ENCODE measurements around the gene NDUFS8.
A peak's percentile ranks its signal among the peaks of the same experiment; 100 is the strongest.
"Not testable (repeated sequence)": the region's sequence is repeated elsewhere in the genome, so short reads cannot be mapped to it uniquely, and the experiment has no call there.

NDUFS8 gene

DNA sequence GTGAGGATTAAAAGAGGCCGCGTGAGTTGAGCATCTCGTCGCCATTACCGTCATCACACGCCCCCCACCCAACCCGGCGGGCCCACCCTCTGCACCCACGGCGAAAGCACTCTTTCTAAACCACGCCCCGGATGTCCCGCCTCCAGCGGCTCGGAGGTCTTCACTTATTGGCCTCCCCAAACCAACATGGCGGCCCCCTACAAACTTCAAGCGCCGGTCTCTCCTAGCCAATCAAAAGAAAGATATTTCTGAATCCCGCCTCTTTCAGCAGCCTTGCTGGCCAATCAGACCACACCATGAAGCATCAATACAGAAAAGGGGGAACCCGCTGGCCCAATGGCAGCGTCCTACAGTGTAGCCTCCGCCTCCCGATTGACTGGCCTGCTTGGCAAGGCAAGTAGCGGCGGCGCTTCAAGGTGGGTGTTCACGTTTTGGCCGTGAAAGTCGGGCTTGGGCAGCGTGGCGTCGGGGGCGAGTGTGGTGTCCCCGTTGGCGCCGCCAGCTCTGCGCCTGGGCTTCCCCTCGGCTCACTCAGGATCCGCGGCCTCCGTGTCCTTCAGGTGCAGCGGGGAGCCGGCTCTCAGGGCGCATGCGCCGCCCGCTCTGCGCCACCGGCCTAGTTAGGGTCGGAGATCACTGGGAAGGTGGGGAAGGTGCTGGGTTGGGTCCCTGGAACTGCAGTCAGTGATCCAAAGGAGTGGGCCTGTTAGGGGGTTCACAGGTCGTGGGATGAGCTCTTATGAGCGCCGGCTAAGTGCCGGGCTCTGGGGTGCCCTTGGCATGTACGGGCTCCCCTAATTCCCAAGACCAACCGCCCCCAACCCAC, at the start of gene NDUFS8:
Gene NDUFS8 (plus strand): TSS at position 364 of the 826 bp plus-strand sequence. CDS start 1,471 bp downstream, outside the sequence.
- peak; percentile 97 to 99 for DNase-seq

DNA sequence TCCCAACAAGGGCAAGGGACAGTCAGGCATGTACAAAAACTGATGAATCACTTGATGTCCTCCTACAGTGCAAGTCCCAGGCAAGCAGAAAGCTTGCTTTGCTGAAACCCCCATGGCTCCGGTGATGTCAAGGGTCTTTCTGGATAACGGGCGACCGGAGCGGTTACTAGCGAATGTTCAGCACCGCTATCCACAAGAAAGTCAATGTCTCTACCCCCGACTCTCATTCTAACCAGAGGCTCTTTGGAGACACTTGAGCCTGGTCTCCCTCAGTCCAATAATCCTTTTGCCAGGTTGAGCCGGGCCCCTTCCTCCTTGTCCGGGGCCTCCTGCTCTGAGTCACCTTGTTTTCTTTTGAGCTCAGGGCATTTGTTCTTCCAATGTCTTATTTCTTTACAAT, 49.3 kb upstream of the NDUFS8 start:
- DNase-seq = not testable (repeated sequence)

DNA sequence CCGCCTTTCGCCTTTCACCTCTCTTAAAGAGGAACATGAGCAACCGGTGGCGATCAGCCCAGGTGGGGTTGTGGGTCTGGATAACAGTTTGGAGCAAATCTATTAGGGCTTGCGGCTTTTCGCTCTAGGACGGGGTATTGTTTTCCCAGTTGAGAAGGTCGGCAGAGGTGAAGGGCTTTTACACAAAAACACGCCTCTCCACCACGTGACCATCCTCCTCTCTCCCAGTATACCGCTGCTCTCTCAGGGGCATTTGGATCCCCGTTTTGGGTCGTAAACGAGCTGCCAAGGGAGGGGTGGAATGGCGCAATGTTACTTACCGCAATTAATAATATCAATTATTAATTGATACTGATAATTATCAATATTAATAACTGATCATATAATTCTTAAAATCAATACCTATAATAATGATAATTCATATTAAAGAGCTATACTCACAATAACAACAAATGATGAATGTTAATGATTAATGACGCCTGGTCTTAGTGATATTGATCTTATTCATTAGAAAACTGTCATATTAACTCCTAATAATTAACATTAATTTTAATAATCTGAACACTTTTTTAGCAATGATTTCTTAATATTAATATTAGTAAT, 48.1 kb upstream of the NDUFS8 start:
- not testable (repeated sequence) for DNase-seq

DNA sequence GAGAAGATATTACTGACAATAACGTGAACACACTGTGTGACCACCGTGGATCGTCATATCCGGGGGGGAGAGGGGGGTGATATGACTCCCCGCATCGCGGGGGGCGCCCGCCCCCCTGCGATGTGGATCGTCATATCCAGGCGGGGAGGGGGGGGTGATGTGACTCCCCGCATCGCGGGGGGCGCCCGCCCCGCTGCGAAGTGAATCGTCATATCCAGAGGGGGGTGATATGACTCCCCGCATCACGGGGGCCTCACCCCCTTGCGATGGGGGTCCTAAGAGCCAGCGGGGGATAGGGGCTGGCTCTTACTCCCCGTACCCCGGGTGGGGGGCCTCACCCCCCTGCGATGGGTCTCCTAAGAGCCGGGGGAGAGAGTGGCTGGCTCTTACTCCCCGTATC, 46.5 kb upstream of the NDUFS8 start:
- no peak for DNase-seq

DNA sequence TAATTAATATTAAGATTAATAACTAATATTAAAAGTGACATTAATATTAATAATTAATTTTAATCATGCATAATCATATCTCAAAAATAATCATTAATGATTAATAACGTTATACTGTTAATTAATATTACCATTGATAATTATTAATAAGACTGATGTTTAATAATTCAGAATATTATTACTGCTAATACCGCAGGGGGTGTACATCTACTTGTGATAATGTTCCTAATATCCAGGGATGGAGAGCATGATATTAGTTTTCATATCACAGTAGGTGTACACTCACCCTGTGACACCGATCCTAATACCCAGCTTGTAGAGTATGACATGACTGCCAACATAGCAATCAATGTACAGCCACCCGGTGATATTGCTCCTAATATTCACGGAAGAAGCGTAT, 45.2 kb upstream of the NDUFS8 start:
- DNase-seq = not testable (repeated sequence)

- not testable (repeated sequence) for DNase-seq
Observed at GRCh38 chr11:67990546-67991346, 39.7 kb upstream of the NDUFS8 start.

DNA sequence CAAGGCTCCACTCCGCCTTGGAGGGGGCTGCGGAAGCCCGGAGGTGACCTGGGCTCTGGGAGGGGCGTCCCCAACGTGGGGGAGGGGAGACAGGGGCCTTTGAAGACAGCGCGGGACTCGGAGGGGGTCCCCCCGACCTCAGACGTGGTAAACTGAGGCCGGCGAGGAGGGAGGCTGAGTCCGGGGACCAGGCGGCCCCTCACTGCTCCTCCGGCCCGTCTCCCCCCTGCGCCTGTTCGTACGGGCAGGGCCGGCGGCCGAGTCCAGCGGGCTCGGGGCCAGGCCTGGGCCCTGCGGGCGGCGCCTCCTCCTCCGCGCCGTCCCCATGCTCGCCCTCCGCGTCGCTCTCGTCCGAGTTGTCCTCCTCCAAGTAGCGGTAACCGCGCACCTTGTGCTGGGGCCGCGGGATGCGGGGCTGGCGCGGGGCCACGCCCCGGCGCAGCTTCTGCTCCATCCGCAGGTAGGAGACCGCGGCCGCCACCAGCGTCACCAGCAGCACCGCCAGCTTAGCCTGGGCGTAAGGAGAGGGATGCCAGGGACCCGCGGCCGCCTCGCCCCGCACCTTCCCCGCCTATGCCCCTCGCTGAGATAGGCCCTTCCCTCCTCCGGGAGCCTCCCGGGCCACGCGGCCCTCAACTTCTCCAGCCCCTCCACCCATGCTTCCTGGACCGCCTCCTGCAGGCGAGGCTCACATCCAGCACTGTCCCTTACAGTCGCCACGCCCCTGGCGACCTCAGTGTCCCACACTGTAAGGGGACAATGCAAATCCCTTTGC, 38.9 kb upstream of the NDUFS8 start:
- not testable (repeated sequence) for DNase-seq

GRCh38 chr11:67993821-67994220, 36.7 kb upstream of the NDUFS8 start:
- not testable (repeated sequence) for DNase-seq

- not testable (repeated sequence) for DNase-seq
Observed at GRCh38 chr11:67994387-67994786, 36.1 kb upstream of the NDUFS8 start.

GRCh38 chr11:67995129-67995528, 35.4 kb upstream of the NDUFS8 start:
- DNase-seq = not testable (repeated sequence)

GRCh38 chr11:67995579-67995978, 34.9 kb upstream of the NDUFS8 start:
- not testable (repeated sequence) for DNase-seq

- no peak for DNase-seq
Observed at GRCh38 chr11:67996051-67996450, 34.4 kb upstream of the NDUFS8 start.

DNA sequence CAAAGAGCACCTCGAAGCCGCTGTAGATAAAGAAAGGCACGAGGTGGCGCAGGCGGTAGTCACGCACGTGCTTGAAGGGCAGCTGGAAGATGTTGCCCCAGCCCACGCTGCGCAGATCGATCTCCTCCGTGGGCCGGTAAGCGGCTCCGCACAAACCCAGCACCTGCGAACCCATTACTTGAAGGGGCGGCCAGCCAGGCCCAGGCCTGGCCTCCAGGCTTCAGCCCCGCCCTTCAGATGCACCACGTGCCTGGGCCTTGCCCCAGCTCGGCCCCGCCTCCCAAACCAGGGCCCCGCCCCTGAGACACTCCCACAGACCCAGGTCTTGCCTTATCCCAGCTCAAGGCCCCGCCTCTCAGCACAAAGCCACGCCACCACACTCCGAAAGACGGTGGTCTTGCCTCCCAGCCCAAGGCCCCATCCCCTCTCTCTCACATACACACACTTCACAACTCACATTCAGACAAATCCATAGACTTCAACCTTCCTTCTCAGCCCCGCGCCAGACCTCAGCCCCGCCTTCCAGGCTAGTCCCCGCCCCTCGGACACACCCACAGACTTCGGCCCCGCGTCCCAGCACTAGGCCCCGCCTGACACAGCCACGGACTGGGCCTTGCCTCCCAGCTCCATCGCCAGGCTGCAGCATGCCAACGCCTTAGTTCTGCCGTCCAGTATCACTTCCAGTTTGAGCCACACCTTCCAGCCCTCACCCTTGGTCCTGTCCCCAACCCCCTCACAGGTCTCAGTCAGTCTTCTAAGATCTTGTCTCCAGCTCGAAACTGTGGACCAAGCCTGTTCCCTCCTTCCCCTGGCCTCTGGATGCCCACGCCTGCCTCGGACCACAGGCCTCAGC, 33.6 kb upstream of the NDUFS8 start:
- no peak for DNase-seq

- DNase-seq = no peak
Observed at GRCh38 chr11:67997475-67997921, 33.0 kb upstream of the NDUFS8 start.

DNA sequence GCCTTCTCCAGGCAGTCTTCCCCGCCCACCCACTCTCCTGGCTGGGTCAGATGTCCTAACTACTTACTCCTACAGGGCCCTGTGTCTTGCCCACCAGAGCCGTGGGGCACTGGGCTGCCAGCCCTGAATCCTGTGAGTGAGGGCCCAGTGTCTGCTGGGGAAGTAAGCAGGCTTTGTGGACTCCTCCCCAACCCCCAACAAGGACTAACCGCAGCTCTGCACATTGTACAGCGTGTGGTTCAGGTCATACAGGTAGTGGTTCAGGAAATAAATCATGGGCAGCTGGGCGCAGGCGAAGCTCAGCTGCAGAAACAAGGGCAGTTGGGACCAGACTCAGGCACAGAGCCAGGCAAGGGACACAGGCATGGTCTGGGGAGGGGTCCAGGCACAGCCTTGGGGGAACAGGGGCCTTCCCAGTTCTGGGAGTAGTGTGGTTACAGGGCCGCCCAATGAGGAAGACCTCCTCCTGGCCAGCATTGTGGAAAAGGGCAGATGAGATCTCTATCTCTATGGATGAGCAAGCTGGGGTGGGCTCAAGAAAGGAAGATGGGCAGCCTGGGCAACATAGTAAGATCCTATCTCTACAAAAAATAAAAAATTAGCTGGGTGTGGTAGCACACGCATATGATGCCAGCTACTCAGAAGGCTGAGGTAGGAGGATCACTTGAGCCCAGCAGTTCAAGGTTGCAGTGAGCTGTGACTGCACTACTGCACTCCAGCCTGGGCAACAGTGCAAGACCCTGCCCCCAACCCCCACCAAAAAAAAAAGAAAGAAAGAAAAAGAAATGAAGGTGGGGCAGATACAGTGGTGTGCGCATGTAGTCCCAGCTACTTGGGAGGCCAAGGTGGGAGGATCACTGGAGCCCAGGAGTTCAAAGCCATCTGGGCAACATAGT, 32.1 kb upstream of the NDUFS8 start:
- DNase-seq = no peak

DNA sequence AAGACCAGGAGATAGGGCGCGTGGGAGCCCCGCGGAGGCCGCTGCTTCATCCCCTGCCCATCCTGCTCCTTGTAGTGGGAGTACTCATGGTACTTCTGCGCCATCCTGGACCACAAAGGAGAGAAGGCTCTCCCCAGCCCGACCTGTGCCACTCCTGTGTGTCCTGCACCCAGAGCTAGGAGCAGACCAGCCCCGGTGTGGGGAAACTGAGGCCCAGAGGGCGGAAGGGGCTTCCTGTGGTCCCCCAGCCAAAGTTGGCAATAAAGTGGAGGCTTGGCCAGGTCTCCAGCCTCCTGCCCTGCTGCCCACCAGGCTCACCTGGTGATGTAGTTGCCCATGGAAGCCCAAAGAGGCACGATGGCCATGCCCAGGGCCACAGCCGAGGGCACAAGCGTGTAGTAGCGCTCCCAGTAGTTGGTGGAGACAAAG, 31.3 kb upstream of the NDUFS8 start:
- no peak for DNase-seq

DNA sequence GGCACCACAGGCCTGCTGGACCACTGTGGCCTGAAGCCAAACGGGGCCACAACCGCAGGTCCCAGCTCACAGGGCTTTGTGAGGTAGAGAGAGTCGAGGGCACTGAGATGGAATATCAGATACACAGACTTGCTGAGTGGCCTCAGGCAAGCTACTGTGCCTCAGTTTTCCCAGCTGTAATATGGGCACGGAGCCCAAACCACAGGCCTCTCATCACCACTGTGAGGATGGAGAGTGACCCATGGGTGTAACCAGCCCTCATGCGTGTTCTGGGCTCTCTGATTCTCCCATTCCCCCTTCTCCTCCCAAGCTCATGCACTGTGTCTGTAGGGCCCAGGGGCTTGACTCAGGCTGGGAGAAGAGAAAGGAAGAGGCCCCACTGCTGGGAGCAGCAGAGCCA, 30.8 kb upstream of the NDUFS8 start:
- DNase-seq = no peak

DNA sequence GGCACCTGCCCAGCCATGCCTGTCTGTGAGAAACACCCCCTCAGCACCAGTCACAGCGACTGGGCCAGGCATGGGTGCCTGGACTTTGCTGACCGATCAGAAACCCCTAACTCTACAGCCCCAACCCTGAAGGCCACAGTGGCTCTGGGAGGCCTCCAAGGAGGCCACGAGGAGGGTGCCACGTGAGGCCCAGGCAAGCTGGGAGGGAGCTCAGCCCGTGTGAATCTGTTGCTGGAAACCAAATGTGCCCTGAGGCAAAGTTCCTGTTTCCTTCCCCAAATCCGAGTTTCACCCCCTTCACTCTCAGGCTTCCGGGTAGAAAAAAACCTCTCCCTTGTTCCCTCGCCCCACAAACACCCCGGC, 27.9 kb upstream of the NDUFS8 start:
- no peak for DNase-seq

GRCh38 chr11:68002938-68003845, 27.3 kb upstream of the NDUFS8 start:
- DNase-seq = no peak

Measured in NCI-H1930 (cell line).